ENCODE measurements around the gene CHEK2. TPM values are rescaled to one million over a fixed set of nuclear protein-coding genes. Genes with fewer than 3 reads are reported as not detected.
"Not testable (repeated sequence)": the region's sequence is repeated elsewhere in the genome, so short reads cannot be mapped to it uniquely, and the experiment has no call there.

Gene CHEK2
- total RNA-seq, 2 donors from 2014 or later, result 67.5 to 72.3 TPM

GRCh38 chr22:28669387-28669786 lies 72.2 kb downstream of the CHEK2 start:
- Histone ChIP-seq H3K27ac (ENCODE audit: low read depth, low read length) (no peak overlapping the region), H3K4me1 (ENCODE audit: control insufficient read depth, insufficient read depth, low read length) (no peaks in the 10 kb centered on the region), H3K27me3 (ENCODE audit: control insufficient read depth, insufficient read depth, low read length, poor library complexity, severe bottlenecking) (no peaks in the 10 kb centered on the region), H3K4me3 (ENCODE audit: low read length) (no peak overlapping the region), H3K9ac (ENCODE audit: extremely low read depth, low read length, poor library complexity, severe bottlenecking) (no peak overlapping the region), H3K9me3 (ENCODE audit: control insufficient read depth, low read length) (peaks cover 4% of the 10 kb centered on the region), H3K36me3 (ENCODE audit: control insufficient read depth, insufficient read depth, low read length) (no peaks in the 10 kb centered on the region)
- Mint-ChIP-seq H3K27me3 (ENCODE audit: insufficient read depth) (no peaks in the 10 kb centered on the region), H3K9me3 (peaks cover 9% of the 10 kb centered on the region), H3K4me1 (no peaks in the 10 kb centered on the region), H3K4me3 (no peak overlapping the region), H3K27ac (no peak overlapping the region), H3K36me3 (ENCODE audit: low read depth) (peaks cover 15% of the 10 kb centered on the region)
- 83 to 100% methylated on average over 1 of the region's 2 CpGs for WGBS, 2 experiments (ENCODE audit: insufficient coverage in 1 of 2, insufficient read length in 1 of 2)
- DNase-seq, result no peak
- no peak for TF ChIP-seq CTCF (conservative IDR thresholded peaks at IDR 0.05)

- not testable (repeated sequence) for H3K27ac Mint-ChIP-seq; DNase-seq; H3K4me3 Mint-ChIP-seq; H3K9me3 Mint-ChIP-seq; H3K27me3 ChIP-seq (ENCODE audit: control insufficient read depth, insufficient read depth, low read length, poor library complexity, severe bottlenecking); H3K36me3 Mint-ChIP-seq (ENCODE audit: low read depth); H3K36me3 ChIP-seq (ENCODE audit: control insufficient read depth, insufficient read depth, low read length); H3K4me1 ChIP-seq (ENCODE audit: control insufficient read depth, insufficient read depth, low read length); H3K4me3 ChIP-seq (ENCODE audit: low read length); H3K27ac ChIP-seq (ENCODE audit: low read depth, low read length); H3K9me3 ChIP-seq (ENCODE audit: control insufficient read depth, low read length); H3K9ac ChIP-seq (ENCODE audit: extremely low read depth, low read length, poor library complexity, severe bottlenecking); H3K27me3 Mint-ChIP-seq (ENCODE audit: insufficient read depth); H3K4me1 Mint-ChIP-seq
- no CpG with 5 or more reads among the region's 13 CpGs for WGBS, 2 experiments (ENCODE audit: insufficient coverage in 1 of 2, insufficient read length in 1 of 2)
Observed at GRCh38 chr22:28663569-28663942, 78.1 kb downstream of the CHEK2 start.

GRCh38 chr22:28658448-28658847 lies 83.2 kb downstream of the CHEK2 start:
- Mint-ChIP-seq H3K4me1 (peaks cover 9% of the 10 kb centered on the region), H3K9me3 (peaks cover 6% of the 10 kb centered on the region), H3K36me3 (ENCODE audit: low read depth) (peaks cover 7% of the 10 kb centered on the region), H3K27me3 (ENCODE audit: insufficient read depth) (peaks cover 2% of the 10 kb centered on the region), H3K27ac (no peak overlapping the region), H3K4me3 (no peak overlapping the region)
- TF ChIP-seq CTCF (conservative IDR thresholded peaks at IDR 0.05), result no peak
- H3K9ac ChIP-seq (ENCODE audit: extremely low read depth, low read length, poor library complexity, severe bottlenecking), result no peak overlapping the region
- no peak overlapping the region for H3K27ac ChIP-seq (ENCODE audit: low read depth, low read length)
- H3K4me1 ChIP-seq (ENCODE audit: control insufficient read depth, insufficient read depth, low read length), result peaks cover 3% of the 10 kb centered on the region
- peaks cover 9% of the 10 kb centered on the region for H3K9me3 ChIP-seq (ENCODE audit: control insufficient read depth, low read length)
- 94 to 100% methylated on average over 2 to 3 of the region's 3 CpGs for WGBS, 2 experiments (ENCODE audit: insufficient coverage in 1 of 2, insufficient read length in 1 of 2)
- H3K27me3 ChIP-seq (ENCODE audit: control insufficient read depth, insufficient read depth, low read length, poor library complexity, severe bottlenecking), result no peaks in the 10 kb centered on the region
- no peak for DNase-seq
- no peak overlapping the region for H3K4me3 ChIP-seq (ENCODE audit: low read length)
- H3K36me3 ChIP-seq (ENCODE audit: control insufficient read depth, insufficient read depth, low read length), result peaks cover 2% of the 10 kb centered on the region

- H3K4me1 ChIP-seq (ENCODE audit: control insufficient read depth, insufficient read depth, low read length), result peaks cover 3% of the 10 kb centered on the region
- no peak overlapping the region for H3K27ac Mint-ChIP-seq
Observed at GRCh38 chr22:28656181-28656580, 85.4 kb downstream of the CHEK2 start.

More at GRCh38 chr22:28656181-28656580, 85.4 kb downstream of the CHEK2 start:
- Histone ChIP-seq H3K36me3 (ENCODE audit: control insufficient read depth, insufficient read depth, low read length) (peaks cover 3% of the 10 kb centered on the region), H3K9me3 (ENCODE audit: control insufficient read depth, low read length) (peaks cover 10% of the 10 kb centered on the region), H3K27ac (ENCODE audit: low read depth, low read length) (no peak overlapping the region), H3K9ac (ENCODE audit: extremely low read depth, low read length, poor library complexity, severe bottlenecking) (no peak overlapping the region), H3K27me3 (ENCODE audit: control insufficient read depth, insufficient read depth, low read length, poor library complexity, severe bottlenecking) (no peaks in the 10 kb centered on the region), H3K4me3 (ENCODE audit: low read length) (no peak overlapping the region)
- peaks cover 11% of the 10 kb centered on the region for H3K36me3 Mint-ChIP-seq (ENCODE audit: low read depth)
- WGBS, 2 experiments (ENCODE audit: insufficient coverage in 1 of 2, insufficient read length in 1 of 2), result 82 to 87% methylated on average over 2 to 3 of the region's 3 CpGs
- TF ChIP-seq CTCF (conservative IDR thresholded peaks at IDR 0.05), result no peak
- no peaks in the 10 kb centered on the region for H3K9me3 Mint-ChIP-seq
- DNase-seq, result no peak
- peaks cover 9% of the 10 kb centered on the region for H3K4me1 Mint-ChIP-seq
- H3K27me3 Mint-ChIP-seq (ENCODE audit: insufficient read depth), result no peaks in the 10 kb centered on the region
- H3K4me3 Mint-ChIP-seq, result no peak overlapping the region
